GM19239 (cell line): ENCODE results near the gene RSF1.
"Not testable (repeated sequence)": the region's sequence is repeated elsewhere in the genome, so short reads cannot be mapped to it uniquely, and the experiment has no call there.

Source experiments
- DNase-seq: peaks from one replicate; pipeline ENCODE4 v3.0.0; 2011; ENCODE audit warnings: low spot score; ENCODE audit not compliant: insufficient read length
- FAIRE-seq: peaks from 2 replicates; lab custom pipeline; 2011; peaks lifted over from hg19 to GRCh38; lab: Jason Lieb, UNC

The RSF1 gene

DNA sequence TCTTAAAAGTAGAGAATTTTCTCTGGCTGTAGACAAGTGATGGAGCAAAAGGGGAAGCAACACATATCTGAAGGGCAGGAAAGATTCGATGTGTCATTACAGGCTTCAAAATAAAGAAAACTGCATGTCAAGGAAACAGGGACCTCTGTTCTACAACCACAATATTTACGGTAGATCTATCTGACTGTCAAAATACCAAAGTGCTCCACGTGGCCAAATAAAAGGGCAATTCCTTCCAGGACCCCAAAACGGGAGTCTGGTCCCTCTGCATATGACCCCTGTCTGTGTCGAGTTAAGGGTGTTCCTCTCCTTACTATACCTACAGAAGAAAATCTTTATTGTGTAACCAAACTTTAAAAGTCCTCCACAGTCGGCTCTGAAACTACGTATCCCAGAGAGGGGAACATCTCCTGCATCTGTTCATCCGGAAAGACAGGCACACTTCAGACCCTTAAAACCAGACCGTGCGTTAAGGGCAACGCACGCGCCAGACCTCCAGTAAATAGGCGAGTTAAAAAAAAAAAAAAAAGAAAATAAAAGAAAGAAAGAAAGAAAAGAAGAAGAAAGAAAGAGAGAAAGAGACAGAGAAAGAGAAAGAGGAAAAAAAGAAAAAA lies 183.7 kb downstream of the RSF1 start:
- DNase-seq (no peak), FAIRE-seq (no peak)

DNA sequence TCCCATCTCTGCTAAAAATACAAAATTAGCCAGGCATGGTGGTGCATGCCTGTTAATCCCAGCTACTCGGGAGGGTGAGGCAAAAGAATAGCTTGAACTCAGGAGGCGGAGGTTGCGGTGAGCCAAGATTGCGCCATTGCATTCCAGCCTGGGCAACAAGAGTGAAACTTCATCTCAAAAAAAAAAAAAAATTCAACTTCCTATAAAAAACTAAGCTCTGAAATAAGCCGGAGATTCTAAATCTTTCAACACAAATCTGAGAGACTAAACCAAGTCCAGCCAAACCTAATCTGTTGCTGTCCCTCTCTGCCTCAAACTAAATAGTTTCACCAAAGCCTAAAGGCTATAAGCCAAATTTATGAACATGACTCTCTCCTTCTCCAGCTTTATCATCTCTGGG lies 186.6 kb downstream of the RSF1 start:
- FAIRE-seq, DNase-seq: not testable (repeated sequence)

DNA sequence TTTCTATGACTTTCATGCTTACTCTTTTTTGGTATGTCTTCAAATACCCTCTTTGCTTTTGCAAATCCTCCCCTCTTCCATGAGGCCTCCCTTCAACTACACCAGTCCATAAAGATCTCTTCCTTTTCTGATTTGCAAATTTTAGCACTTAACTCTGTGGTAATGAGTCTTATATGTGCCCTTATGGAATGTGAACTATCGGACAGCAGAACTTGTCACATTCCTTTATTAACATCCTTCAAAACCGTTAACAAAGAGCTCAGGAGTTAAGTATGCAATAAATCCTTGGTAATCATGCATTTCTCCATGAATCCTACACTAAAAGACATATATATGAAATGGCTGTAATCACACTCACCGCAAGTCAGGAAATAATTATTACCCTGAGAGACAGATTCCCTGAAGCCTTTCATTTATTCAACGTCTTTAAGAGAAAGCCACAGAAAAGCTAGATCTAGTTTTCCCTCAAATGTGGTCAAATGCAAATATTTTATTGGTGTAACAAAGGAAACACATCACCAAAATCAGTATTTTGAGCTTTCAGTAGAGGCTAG lies 190.3 kb downstream of the RSF1 start:
- no peak for DNase-seq
- FAIRE-seq: no peak

GRCh38 chr11:77619576-77620198 lies 200.8 kb downstream of the RSF1 start:
- DNase-seq (no peak), FAIRE-seq (peak; percentile 82)

- FAIRE-seq: no peak
- no peak for DNase-seq
These were observed 202.6 kb downstream of the RSF1 start for GRCh38 chr11:77617892-77618291.

DNA sequence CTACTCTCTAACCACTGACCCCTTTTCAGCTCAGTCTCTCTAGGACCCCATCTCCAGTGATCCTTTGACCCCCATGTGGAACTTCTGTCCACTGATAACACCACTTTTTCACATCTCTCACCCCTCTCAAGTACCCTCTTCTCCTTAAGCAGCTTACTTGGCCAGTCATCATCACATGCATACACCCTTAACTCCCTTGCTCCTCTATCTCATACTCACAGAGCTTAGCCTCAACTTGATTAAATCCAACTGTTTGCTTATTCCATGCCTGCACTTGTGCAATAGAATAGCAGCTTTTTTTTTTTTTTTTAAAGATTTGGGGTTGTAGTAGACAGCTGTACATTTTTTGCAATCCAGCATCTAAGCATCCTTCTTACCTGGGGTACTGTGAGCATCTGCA lies 208.6 kb downstream of the RSF1 start:
- FAIRE-seq (no peak), DNase-seq (no peak)
